ENCODE measurements around the gene FRMD1. TPM values are rescaled to one million over a fixed set of nuclear protein-coding genes. Genes with fewer than 3 reads are reported as not detected.

FRMD1 gene
- polyA plus RNA-seq, 3 donors = not detected

GRCh38 chr6:168039301-168039700 lies 39.7 kb downstream of the FRMD1 start:
- Mint-ChIP-seq H3K4me3 (no peak overlapping the region), H3K4me1 (no peaks in the 10 kb centered on the region), H3K27ac (no peak overlapping the region), H3K36me3 (peaks cover 3 to 4% of the 10 kb centered on the region in 2 donors), H3K9me3 (peaks cover 39 to 84% (median 71%) of the 10 kb centered on the region in 7 donors), H3K27me3 (ENCODE audit: low read depth in 3 of 3) (peaks cover 16 to 24% (median 24%) of the 10 kb centered on the region in 3 donors)
- Histone ChIP-seq H3K4me1 (ENCODE audit: control insufficient read depth in 1 of 2, insufficient read depth in 2 of 2, low read length in 2 of 2) (no peaks in the 10 kb centered on the region), H2AFZ (ENCODE audit: insufficient read depth, low read depth, low read length, poor library complexity, severe bottlenecking) (no peak overlapping the region), H3K79me2 (ENCODE audit: insufficient read depth, low read length) (no peaks in the 10 kb centered on the region), H3K36me3 (replicated peaks in 1 of 2; ENCODE audit: control insufficient read depth in 1 of 2, insufficient read depth in 2 of 2, low read length in 2 of 2) (no peaks in the 10 kb centered on the region), H3K9me3 (replicated peaks in 1 of 2; ENCODE audit: control insufficient read depth in 1 of 2, insufficient read depth in 1 of 2, low read length in 2 of 2) (peaks cover 86 to 90% of the 10 kb centered on the region in 2 donors), H4K20me1 (ENCODE audit: insufficient read depth, low read length) (no peaks in the 10 kb centered on the region), H3K27ac (ENCODE audit: low read depth in 1 of 2, low read length in 2 of 2) (no peak overlapping the region), H3K9ac (ENCODE audit: insufficient read depth, low read length, poor library complexity, severe bottlenecking) (no peak overlapping the region), H3K27me3 (ENCODE audit: control insufficient read depth in 2 of 2, insufficient read depth in 2 of 2, low read length in 2 of 2) (peaks cover 3 to 8% of the 10 kb centered on the region in 2 donors), H3K4me3 (replicated peaks in 1 of 3; ENCODE audit: low read depth in 2 of 3, low read length in 3 of 3) (no peak overlapping the region), H3K4me2 (replicated peaks; ENCODE audit: extremely low read depth, low read length, poor library complexity, severe bottlenecking) (no peak overlapping the region)
- intact Hi-C loops (cut with micrococcal nuclease) = no loop called here
- no peak for TF ChIP-seq CTCF (IDR thresholded peaks at IDR 0.05)
- WGBS (ENCODE audit: insufficient coverage) = 100% methylated on average over 1 of the region's 4 CpGs
- DNase-seq = no peak

DNA sequence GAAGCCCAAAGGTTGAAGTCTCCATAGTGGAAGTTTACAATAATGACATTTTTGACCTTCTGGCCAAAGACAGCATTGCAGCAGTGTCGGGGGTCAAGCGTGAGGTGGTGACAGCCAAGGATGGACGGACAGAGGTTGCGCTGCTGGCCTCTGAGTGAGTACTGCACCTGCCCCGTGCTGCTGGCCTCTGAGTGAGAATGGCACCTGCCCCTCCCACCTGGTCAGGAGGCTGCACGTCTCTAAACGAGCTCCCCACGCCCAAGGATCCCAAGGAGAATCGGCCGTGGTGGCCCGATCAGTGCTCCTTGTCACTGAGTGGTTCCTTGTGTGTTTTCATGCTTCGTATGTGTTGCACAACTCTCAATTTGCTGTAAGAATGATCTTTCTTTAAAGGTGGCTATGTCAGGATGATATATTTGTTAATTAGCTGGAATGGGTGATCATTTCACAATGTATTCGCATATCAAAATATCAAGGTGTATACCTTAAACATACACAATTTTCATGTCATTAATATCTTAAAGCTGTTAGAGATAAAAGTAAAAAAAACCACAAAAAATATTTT lies 40.4 kb downstream of the FRMD1 start:
- H3K4me3 ChIP-seq (replicated peaks in 1 of 3; ENCODE audit: low read depth in 2 of 3, low read length in 3 of 3) = no peak overlapping the region
- Mint-ChIP-seq H3K36me3 (peaks cover 3 to 4% of the 10 kb centered on the region in 2 donors), H3K9me3 (peaks cover 39 to 89% (median 76%) of the 10 kb centered on the region in 7 donors), H3K4me3 (no peak overlapping the region), H3K27me3 (ENCODE audit: low read depth in 3 of 3) (peaks cover 18 to 28% (median 24%) of the 10 kb centered on the region in 3 donors), H3K27ac (no peak overlapping the region), H3K4me1 (no peaks in the 10 kb centered on the region)
- H4K20me1 ChIP-seq (ENCODE audit: insufficient read depth, low read length) = no peaks in the 10 kb centered on the region
- no peak overlapping the region for H3K27ac ChIP-seq (ENCODE audit: low read depth in 1 of 2, low read length in 2 of 2)
- H3K4me2 ChIP-seq (replicated peaks; ENCODE audit: extremely low read depth, low read length, poor library complexity, severe bottlenecking) = no peak overlapping the region
- intact Hi-C loops (cut with micrococcal nuclease) = no loop called here
- H3K79me2 ChIP-seq (ENCODE audit: insufficient read depth, low read length) = no peaks in the 10 kb centered on the region
- TF ChIP-seq CTCF (IDR thresholded peaks at IDR 0.05) = no peak
- H3K9me3 ChIP-seq (replicated peaks in 1 of 2; ENCODE audit: control insufficient read depth in 1 of 2, insufficient read depth in 1 of 2, low read length in 2 of 2) = peaks cover 84 to 86% of the 10 kb centered on the region in 2 donors
- DNase-seq = no peak
- 95% methylated on average over 11 of the region's 13 CpGs for WGBS (ENCODE audit: insufficient coverage)
- no peak overlapping the region for H3K9ac ChIP-seq (ENCODE audit: insufficient read depth, low read length, poor library complexity, severe bottlenecking)
- no peaks in the 10 kb centered on the region for H3K4me1 ChIP-seq (ENCODE audit: control insufficient read depth in 1 of 2, insufficient read depth in 2 of 2, low read length in 2 of 2)
- H3K27me3 ChIP-seq (ENCODE audit: control insufficient read depth in 2 of 2, insufficient read depth in 2 of 2, low read length in 2 of 2) = peaks cover 3 to 8% of the 10 kb centered on the region in 2 donors
- no peaks in the 10 kb centered on the region for H3K36me3 ChIP-seq (replicated peaks in 1 of 2; ENCODE audit: control insufficient read depth in 1 of 2, insufficient read depth in 2 of 2, low read length in 2 of 2)
- no peak overlapping the region for H2AFZ ChIP-seq (ENCODE audit: insufficient read depth, low read depth, low read length, poor library complexity, severe bottlenecking)

Data from CD14-positive monocyte (primary cell).